Hepatocyte (in vitro differentiated cells): ENCODE data around the gene STX1A.

Source experiments
- EZH2 ChIP-seq: fragments of 200-600 bp; sonication (generic); IDR thresholded peaks from 2 replicates; pipeline ENCODE4 v1.6.1; 2016; ENCODE audit warnings: antibody characterized with exemption, mild to moderate bottlenecking, borderline replicate concordance
- EZH2phosphoT487 ChIP-seq: fragments of 200-600 bp; sonication (generic); IDR thresholded peaks from one replicate; pipeline ENCODE4 v1.6.1; 2018; ENCODE audit warnings: antibody characterized with exemption, mild to moderate bottlenecking, low read depth, moderate library complexity; ENCODE audit not compliant: unreplicated experiment, severe bottlenecking
- TF ChIP-seq, protein P1 (sequence below): fragments of 200-600 bp; sonication (generic); IDR thresholded peaks from 2 replicates; pipeline ENCODE4 v1.5.1; 2016; ENCODE audit warnings: antibody characterized with exemption, mild to moderate bottlenecking; ENCODE audit not compliant: poor library complexity

DNA sequence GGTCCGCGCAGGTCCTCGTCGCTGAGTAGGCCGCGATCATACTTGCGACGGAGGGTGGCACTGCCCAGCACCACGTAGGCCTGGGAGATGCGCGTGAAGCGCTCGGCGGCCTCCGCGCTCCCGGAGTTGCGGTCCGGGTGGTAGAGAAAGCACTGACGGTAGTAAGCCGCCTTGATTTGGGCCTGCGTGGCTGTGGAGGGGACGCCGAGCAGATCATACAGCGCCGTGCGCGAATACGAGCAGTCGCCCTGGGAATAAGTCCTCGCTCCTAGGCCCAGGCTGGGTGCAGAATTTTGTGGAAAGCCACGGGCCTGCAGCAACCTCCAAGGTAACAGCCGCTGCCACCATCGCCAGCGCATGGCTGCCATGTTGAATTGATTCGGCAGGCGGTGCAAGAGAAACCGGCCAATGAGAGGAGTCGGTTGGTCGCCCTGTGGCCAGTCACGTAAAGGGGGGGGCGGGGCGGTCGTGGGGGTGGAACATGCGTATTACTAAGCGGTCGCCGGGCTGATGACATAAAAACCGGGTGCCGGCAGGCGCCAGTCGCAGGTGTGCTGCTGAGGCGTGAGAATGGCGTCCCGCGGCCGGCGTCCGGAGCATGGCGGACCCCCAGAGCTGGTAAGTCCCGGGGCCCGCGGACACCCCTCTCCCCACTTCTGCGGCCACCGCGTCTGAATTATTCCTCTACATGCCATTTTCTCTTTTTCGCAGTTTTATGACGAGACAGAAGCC, 36.2 kb downstream of the STX1A start, which contains the start of the genes BUD23 and DNAJC30:
- TF ChIP-seq, protein P1, sequence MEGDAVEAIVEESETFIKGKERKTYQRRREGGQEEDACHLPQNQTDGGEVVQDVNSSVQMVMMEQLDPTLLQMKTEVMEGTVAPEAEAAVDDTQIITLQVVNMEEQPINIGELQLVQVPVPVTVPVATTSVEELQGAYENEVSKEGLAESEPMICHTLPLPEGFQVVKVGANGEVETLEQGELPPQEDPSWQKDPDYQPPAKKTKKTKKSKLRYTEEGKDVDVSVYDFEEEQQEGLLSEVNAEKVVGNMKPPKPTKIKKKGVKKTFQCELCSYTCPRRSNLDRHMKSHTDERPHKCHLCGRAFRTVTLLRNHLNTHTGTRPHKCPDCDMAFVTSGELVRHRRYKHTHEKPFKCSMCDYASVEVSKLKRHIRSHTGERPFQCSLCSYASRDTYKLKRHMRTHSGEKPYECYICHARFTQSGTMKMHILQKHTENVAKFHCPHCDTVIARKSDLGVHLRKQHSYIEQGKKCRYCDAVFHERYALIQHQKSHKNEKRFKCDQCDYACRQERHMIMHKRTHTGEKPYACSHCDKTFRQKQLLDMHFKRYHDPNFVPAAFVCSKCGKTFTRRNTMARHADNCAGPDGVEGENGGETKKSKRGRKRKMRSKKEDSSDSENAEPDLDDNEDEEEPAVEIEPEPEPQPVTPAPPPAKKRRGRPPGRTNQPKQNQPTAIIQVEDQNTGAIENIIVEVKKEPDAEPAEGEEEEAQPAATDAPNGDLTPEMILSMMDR: no peak
- no peak for TF ChIP-seq EZH2phosphoT487
- no peak for TF ChIP-seq EZH2
